HG03175 (cell line): ENCODE data around the gene GZMM.
"Not testable (repeated sequence)": the region's sequence is repeated elsewhere in the genome, so short reads cannot be mapped to it uniquely, and the experiment has no call there.

Experiments used
- ATAC-seq: cut with Tn5 transposase; IDR thresholded peaks from one replicate; pipeline ENCODE4 v1.9.1; 2021; ENCODE audit warnings: mild to moderate bottlenecking, moderate library complexity; ENCODE audit not compliant: unreplicated experiment

GZMM gene

GRCh38 chr19:580274-580835 is 36.5 kb downstream of the GZMM start:
- ATAC-seq = no peak

GRCh38 chr19:581399-582111 is 37.7 kb downstream of the GZMM start:
- no peak for ATAC-seq

DNA sequence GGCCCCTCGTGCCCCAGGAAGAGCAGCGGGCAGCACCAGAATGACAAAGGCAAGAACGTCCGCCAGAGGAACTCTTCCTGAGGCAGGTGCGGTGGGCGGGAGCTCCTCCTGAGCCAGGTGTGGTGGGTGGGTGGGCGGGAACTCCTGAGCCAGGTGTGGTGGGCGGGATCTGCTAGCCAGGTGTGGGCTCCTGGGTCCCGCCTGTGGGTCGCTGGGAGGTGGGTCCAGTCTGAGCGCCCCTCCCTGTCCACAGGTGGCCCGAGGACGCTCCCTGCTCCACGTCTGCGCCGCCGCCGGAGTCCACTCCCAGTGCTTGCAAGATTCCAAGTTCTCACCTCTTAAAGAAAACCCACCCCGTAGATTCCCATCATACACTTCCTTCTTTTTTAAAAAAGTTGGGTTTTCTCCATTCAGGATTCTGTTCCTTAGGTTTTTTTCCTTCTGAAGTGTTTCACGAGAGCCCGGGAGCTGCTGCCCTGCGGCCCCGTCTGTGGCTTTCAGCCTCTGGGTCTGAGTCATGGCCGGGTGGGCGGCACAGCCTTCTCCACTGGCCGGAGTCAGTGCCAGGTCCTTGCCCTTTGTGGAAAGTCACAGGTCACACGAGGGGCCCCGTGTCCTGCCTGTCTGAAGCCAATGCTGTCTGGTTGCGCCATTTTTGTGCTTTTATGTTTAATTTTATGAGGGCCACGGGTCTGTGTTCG is 38.8 kb downstream of the GZMM start:
- ATAC-seq = no peak

GRCh38 chr19:583198-583967 is 39.5 kb downstream of the GZMM start:
- ATAC-seq = no peak

GRCh38 chr19:583968-584239 is 40.1 kb downstream of the GZMM start:
- no peak for ATAC-seq

- ATAC-seq = no peak
Measured at GRCh38 chr19:584240-585001, 40.6 kb downstream of the GZMM start.

DNA sequence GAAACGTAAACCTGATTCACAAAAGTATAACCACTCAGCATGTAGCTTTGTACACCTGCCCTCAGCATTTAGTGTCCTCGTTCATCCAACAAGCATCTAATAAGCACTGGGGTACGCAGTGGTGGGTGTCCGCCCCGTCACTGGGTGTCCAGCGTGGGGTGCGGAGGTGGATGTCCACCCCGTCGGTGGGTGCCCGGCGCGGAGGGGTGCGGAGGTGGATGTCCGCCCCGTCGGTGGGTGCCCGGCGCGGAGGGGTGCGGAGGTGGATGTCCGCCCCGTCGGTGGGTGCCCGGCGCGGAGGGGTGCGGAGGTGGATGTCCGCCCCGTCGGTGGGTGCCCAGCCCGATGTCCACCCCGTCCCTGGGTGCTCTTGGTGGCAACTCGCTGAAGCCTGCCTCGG is 41.3 kb downstream of the GZMM start:
- ATAC-seq = not testable (repeated sequence)

DNA sequence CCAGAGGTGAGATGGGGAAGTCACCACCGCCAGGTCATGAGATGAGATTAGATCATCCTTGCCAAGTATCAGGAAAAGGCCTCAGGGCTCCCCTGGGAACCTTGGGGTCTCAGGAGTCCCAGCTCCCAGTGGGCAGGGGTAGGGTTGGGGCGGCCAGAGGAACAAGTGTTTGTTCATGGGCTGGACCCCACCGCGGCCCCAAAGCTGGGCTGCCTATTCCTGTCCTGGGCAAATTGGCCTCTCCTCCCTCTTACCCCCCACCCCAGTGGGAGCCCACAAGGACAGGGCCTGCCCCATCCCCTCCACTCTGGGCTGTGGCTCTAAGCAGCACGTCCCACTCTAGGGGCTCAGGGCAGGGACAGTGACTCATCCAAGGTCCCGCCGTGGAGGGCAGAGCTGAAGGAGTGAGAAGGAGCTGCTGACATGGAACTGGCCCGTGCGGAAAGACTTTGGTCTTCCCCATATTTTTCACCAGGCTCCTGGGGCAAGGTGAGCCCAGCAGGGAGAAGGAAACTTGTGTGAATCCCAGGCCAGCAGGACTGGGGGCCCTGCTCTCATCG is 41.8 kb downstream of the GZMM start:
- ATAC-seq = no peak

DNA sequence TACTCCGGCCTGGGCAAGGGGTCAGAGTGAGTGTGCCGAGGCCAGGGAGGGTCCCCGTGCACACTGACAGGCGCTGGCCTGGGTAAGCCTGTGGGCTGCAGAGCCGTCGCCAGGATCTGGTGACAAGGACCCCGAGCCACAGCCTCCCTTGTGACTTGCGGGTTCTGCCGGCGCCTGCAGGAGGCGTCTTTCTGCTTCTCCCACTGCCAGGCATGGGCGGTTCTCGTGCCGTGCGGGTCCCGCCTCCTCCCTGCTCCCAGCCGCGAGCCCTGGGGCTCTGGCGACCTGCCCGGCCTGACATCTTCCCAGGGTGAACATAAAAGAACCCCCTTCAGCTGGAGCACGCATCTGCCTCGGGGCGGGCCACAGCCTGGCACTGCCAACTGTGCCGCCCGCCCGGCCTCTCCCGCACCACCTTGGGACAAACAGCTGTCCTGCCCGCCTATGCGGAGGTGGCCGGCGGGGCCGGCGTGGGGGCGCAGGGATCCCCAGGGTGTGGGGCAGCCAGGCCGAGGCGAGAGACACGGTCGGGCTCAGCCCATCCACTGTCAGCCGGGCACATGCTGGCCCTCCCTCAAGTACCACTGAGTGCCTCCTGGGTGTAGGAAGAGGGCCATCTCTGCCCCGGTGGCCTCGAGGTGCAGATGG is 44.4 kb downstream of the GZMM start:
- ATAC-seq = no peak

DNA sequence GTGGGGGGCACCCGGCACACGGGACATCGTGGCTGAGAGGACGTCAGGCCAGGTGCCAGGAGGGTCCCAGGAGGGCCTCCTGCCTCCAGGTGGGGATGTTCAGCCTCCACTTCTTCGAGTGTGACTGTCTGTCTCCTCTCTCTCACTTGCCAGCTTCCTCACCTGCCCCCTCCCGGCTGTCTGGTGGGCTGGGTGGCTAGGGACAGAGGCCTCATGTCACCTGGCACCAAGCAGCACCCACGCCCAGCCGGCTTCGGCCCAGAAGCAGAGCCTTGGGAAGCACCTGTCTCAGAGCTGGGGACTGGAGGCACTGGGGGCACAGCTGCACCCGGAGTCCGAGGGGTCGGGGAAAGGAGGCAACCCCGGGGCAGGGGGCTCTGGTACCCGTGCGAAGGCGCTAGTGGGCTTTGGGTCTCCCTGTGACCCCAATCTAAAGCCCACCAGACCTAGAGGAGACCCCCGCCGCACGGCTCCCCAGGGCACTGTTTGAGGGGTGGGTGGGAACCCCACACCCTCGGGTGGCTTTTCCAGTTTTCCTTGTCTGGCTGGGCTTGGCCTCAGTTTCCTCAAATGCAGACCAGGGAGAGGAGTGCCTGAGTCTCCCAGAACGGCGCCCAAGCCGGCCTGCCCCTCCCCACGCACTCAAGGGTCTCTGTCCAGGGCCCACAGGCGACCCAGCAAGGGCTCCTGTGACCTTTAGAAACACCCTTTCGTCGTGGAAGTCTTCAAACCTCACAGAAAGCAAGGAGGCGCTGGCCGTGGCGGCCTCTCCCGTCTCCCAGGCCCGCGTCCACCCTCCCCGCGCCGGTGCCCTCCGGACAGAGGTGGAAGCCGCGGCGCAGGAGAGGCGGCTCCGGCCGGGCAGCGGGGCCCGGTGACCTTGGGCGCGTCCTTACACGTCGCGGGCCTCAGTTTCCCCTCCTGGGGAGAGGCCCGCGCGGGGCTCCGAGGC is 45.2 kb downstream of the GZMM start:
- ATAC-seq = no peak

DNA sequence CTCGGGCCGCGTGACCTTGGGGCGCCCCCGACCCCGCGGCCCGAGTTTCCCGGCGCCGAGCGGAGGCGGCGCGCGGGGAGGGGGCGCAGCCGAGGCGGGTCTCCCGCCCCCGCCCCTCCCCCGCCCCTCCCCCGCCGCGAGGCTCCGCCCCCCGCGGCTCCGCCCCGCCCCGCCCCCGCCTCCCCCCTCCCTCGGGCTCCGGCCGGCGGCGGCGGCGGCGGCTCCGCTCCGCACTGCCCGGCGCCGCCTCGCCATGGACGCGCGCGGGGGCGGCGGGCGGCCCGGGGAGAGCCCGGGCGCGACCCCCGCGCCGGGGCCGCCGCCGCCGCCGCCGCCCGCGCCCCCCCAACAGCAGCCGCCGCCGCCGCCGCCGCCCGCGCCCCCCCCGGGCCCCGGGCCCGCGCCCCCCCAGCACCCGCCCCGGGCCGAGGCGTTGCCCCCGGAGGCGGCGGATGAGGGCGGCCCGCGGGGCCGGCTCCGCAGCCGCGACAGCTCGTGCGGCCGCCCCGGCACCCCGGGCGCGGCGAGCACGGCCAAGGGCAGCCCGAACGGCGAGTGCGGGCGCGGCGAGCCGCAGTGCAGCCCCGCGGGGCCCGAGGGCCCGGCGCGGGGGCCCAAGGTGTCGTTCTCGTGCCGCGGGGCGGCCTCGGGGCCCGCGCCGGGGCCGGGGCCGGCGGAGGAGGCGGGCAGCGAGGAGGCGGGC is 46.0 kb downstream of the GZMM start, which contains the start of gene HCN2:
Gene HCN2 (plus strand): TSS at position 189 of the 703 bp plus-strand sequence. CDS start 65 bp downstream, at position 254.
- no peak for ATAC-seq

GRCh38 chr19:590396-590745 is 46.5 kb downstream of the GZMM start:
- no peak for ATAC-seq

GRCh38 chr19:590750-591098 is 46.9 kb downstream of the GZMM start:
- no peak for ATAC-seq

DNA sequence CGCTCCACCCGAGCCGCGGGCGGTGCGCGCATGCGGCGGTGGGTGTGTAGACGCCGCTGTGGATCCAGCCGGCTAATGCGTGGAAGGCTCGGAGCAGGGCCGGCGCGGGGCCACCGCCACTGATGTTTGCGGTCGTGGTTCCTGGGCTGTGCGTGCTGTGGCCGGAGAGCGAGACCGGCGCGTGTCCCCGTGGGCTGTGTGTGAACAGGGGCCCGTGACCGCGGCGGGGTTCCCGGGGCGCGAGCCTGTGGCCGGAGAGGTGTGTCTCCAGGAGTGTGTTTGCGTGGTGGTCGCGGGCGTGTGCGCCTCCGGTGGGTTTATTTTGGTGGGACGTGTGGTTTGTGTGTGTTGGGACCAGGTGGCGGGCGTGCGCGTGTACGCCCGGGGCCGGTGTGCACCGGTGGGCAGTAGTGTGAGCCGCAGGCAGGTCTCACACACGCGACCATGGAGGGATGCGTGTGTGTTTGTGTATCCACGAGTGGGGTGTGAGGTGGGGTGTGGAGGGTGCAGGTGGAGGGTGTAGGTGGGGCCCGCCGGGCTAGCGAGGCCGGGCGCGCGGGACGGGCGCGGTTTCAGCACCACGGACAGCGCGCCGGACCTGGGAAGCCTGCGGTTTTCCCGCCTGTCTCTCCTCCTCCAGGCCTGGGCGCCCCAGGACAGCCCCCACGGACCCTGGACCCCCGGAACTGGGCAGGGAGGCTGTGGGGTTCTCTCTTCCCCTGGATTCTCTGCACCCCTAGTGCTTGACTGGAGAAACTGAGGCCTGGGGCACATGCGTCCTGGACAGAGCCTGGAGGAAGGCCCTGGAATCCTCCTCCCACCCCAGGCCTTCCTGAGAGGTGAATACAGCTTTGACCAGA is 47.5 kb downstream of the GZMM start:
- no peak for ATAC-seq

DNA sequence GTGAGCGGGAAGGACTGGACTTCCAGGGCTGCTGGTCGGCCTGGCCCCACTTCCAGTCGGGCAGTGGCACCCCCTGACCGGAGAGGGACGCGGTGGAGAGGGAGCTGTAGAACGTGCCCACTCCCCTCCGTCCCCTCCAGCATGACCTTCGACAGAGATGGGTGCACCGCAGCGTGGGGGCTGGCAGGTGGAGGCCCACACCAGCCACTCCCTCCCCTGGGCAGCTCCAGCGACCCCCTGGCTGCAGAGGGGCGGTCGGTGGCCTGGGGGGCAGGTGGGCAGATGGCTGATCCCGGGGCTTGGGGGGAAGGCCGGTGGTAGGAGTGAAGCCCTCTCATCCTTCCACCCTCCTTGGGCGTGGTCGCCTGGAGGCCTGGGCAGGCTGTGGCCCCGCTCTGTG is 48.2 kb downstream of the GZMM start:
- ATAC-seq = no peak

GRCh38 chr19:593055-593454 is 49.2 kb downstream of the GZMM start:
- no peak for ATAC-seq

- ATAC-seq = no peak
Measured at GRCh38 chr19:593505-593904, 49.7 kb downstream of the GZMM start.
